ENCODE measurements around the gene SPOPL.

- TF ChIP-seq CTCF (IDR thresholded peaks at IDR 0.05; ENCODE audit: insufficient read depth, low read length, poor library complexity, severe bottlenecking) (no peak), EZH2phosphoT487 (conservative IDR thresholded peaks at IDR 0.05; ENCODE audit: low read length) (no peak)
These were observed 30.3 kb downstream of the SPOPL start for GRCh38 chr2:138531913-138532312.
